ENCODE results near the gene RASGRP1. TPM values are rescaled to one million over a fixed set of nuclear protein-coding genes. Genes with fewer than 3 reads are reported as not detected.

The RASGRP1 gene
- total RNA-seq, 1 experiment from 2014 or later, result 2.8 TPM

DNA sequence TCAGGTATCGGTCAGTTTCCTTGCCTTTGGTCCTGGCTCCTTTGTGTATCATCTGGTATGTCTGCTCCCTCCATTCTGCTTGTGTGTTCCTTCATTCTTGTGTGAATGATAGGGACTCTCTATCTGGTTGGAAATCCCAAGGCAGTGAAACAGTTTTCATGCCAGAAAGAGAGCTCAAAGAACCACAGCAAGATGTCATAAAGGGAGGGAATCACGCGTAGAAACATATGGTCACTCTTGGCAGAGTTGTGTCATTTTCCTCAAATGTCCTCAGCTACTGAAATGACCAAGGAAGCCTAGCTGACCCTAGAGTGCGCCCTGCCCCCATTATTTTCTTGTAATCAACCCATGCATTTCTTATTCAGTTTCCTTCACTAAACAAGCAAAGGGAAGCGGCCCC lies 48.0 kb downstream of the RASGRP1 start (continued):
- no peak for TF ChIP-seq AFF4 (CRISPR knock-in tag; IDR thresholded peaks at IDR 0.05; ENCODE audit: borderline replicate concordance)
- no peak for TF ChIP-seq CREB1 (CRISPR knock-in tag; IDR thresholded peaks at IDR 0.05)
- no peak for TF ChIP-seq ZBTB21 (CRISPR knock-in tag; IDR thresholded peaks at IDR 0.05; ENCODE audit: borderline replicate concordance)
- TF ChIP-seq, protein P1, sequence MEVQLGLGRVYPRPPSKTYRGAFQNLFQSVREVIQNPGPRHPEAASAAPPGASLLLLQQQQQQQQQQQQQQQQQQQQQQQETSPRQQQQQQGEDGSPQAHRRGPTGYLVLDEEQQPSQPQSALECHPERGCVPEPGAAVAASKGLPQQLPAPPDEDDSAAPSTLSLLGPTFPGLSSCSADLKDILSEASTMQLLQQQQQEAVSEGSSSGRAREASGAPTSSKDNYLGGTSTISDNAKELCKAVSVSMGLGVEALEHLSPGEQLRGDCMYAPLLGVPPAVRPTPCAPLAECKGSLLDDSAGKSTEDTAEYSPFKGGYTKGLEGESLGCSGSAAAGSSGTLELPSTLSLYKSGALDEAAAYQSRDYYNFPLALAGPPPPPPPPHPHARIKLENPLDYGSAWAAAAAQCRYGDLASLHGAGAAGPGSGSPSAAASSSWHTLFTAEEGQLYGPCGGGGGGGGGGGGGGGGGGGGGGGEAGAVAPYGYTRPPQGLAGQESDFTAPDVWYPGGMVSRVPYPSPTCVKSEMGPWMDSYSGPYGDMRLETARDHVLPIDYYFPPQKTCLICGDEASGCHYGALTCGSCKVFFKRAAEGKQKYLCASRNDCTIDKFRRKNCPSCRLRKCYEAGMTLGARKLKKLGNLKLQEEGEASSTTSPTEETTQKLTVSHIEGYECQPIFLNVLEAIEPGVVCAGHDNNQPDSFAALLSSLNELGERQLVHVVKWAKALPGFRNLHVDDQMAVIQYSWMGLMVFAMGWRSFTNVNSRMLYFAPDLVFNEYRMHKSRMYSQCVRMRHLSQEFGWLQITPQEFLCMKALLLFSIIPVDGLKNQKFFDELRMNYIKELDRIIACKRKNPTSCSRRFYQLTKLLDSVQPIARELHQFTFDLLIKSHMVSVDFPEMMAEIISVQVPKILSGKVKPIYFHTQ (CRISPR knock-in tag; IDR thresholded peaks at IDR 0.05), result no peak
- TF ChIP-seq CREM (CRISPR knock-in tag; IDR thresholded peaks at IDR 0.05), result no peak
- TF ChIP-seq NFE2L1 (CRISPR knock-in tag; IDR thresholded peaks at IDR 0.05), result no peak
- TF ChIP-seq CDX4 (CRISPR knock-in tag; IDR thresholded peaks at IDR 0.05; ENCODE audit: borderline replicate concordance), result no peak
- no peak for TF ChIP-seq GABPB1 (CRISPR knock-in tag; IDR thresholded peaks at IDR 0.05)
- no peak for TF ChIP-seq FOXK1 (CRISPR knock-in tag; IDR thresholded peaks at IDR 0.05)
- TF ChIP-seq ATF2 (CRISPR knock-in tag; IDR thresholded peaks at IDR 0.05; ENCODE audit: borderline replicate concordance, low read depth), result no peak

DNA sequence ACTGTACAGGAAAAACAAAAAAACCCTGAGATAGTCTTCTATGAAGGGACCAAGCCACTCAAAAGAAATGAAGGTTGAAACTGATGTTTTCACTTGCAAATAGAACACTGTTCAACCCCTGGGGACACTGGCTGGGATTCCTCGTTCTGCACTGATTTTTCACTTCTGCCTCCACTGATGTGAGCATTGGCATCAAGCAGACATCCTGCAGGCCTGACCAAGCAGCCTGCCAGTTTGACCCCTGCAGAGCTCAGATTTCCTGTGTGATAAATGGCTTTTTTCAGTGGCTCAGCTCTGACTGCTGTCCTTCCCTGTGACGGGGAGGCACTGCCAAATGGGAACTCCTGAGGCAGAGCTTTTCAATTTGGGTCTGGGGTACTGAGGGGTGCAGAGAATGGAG lies 50.0 kb downstream of the RASGRP1 start:
- peak overlapping the region; percentile 37; the same call in 1 of the 2 replicates for H3K27ac Mint-ChIP-seq
- TF ChIP-seq FOXP1 (CRISPR knock-in tag; IDR thresholded peaks at IDR 0.05; ENCODE audit: borderline replicate concordance), result no peak
- H3K4me1 Mint-ChIP-seq, result peaks cover 41% of the 10 kb centered on the region
- POLR2A ChIA-PET, result no interaction called here
- no peaks in the 10 kb centered on the region for H3K9me3 Mint-ChIP-seq
- CTCF ChIA-PET, result interaction anchor here (1.1 to 3.4 kb wide), 6 partner anchors 50 to 185 kb away, joined by 3 to 20 read pairs (median 8); partner anchors contain the start of gene RASGRP1
- DNase-seq (ENCODE audit: low spot score), result no peak
- ATAC-seq, result peak; percentile 70
- no peaks in the 10 kb centered on the region for H3K36me3 Mint-ChIP-seq
- H3K4me3 Mint-ChIP-seq, result no peak overlapping the region
- H3K27me3 Mint-ChIP-seq (ENCODE audit: low read depth), result no peaks in the 10 kb centered on the region

- DNase-seq (ENCODE audit: low spot score) (no peak), ATAC-seq (no peak)
- Mint-ChIP-seq H3K4me1 (peaks cover 35% of the 10 kb centered on the region), H3K36me3 (no peaks in the 10 kb centered on the region), H3K27me3 (ENCODE audit: low read depth) (no peaks in the 10 kb centered on the region), H3K4me3 (no peak overlapping the region), H3K27ac (no peak overlapping the region), H3K9me3 (no peaks in the 10 kb centered on the region)
- TF ChIP-seq ZNF317 (CRISPR knock-in tag; IDR thresholded peaks at IDR 0.05; ENCODE audit: borderline replicate concordance, low read depth) (no peak), ZNF396 (CRISPR knock-in tag; IDR thresholded peaks at IDR 0.05; ENCODE audit: borderline replicate concordance) (no peak), ZMAT4 (CRISPR knock-in tag; IDR thresholded peaks at IDR 0.05) (no peak), HMGA2 (CRISPR knock-in tag; IDR thresholded peaks at IDR 0.05) (no peak), NR2C2 (CRISPR knock-in tag; IDR thresholded peaks at IDR 0.05) (no peak), CREM (CRISPR knock-in tag; IDR thresholded peaks at IDR 0.05) (no peak), ZNF121 (CRISPR knock-in tag; IDR thresholded peaks at IDR 0.05) (no peak), IRF1 (CRISPR knock-in tag; IDR thresholded peaks at IDR 0.05) (no peak), PRRX2 (CRISPR knock-in tag; IDR thresholded peaks at IDR 0.05) (no peak)
- TF ChIP-seq, protein P2, sequence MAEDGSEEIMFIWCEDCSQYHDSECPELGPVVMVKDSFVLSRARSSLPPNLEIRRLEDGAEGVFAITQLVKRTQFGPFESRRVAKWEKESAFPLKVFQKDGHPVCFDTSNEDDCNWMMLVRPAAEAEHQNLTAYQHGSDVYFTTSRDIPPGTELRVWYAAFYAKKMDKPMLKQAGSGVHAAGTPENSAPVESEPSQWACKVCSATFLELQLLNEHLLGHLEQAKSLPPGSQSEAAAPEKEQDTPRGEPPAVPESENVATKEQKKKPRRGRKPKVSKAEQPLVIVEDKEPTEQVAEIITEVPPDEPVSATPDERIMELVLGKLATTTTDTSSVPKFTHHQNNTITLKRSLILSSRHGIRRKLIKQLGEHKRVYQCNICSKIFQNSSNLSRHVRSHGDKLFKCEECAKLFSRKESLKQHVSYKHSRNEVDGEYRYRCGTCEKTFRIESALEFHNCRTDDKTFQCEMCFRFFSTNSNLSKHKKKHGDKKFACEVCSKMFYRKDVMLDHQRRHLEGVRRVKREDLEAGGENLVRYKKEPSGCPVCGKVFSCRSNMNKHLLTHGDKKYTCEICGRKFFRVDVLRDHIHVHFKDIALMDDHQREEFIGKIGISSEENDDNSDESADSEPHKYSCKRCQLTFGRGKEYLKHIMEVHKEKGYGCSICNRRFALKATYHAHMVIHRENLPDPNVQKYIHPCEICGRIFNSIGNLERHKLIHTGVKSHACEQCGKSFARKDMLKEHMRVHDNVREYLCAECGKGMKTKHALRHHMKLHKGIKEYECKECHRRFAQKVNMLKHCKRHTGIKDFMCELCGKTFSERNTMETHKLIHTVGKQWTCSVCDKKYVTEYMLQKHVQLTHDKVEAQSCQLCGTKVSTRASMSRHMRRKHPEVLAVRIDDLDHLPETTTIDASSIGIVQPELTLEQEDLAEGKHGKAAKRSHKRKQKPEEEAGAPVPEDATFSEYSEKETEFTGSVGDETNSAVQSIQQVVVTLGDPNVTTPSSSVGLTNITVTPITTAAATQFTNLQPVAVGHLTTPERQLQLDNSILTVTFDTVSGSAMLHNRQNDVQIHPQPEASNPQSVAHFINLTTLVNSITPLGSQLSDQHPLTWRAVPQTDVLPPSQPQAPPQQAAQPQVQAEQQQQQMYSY (CRISPR knock-in tag; IDR thresholded peaks at IDR 0.05), result no peak
- ChIA-PET POLR2A (no interaction called here), CTCF (interaction anchor here (0.9 to 1.6 kb wide), 2 partner anchors 51 to 187 kb away, joined by 4 to 5 read pairs; no protein-coding TSS in a partner anchor)
Observed at GRCh38 chr15:38512901-38513300, 51.7 kb downstream of the RASGRP1 start.
